Left lung (tissue), 10 donors: ENCODE measurements around the gene NTRK1. TPM values are rescaled to one million over a fixed set of nuclear protein-coding genes. Genes with fewer than 3 reads are reported as not detected.
A peak's percentile ranks its signal among the peaks of the same experiment; 100 is the strongest.

Experiments used
- ATAC-seq: fragments of 200-7000 bp; cut with Tn5 transposase; one replicate; pipeline ENCODE4 v1.9.1; 2020; ENCODE audit warnings: moderate library complexity
- DNase-seq, 4 donors: peaks; one replicate each; pipeline ENCODE4 v3.0.0-alpha.2; 2013 to 2020
- H3K27ac ChIP-seq, 2 donors: fragments of 200-600 bp; sonication (generic) in 1 of 2; one replicate each; pipeline versions ENCODE4 v1.5.0 to v1.8.0; 2020 to 2021
- H3K27me3 ChIP-seq, 2 donors: fragments of 200-600 bp; sonication (generic) in 1 of 2; one replicate each; pipeline versions ENCODE4 v1.5.0 to v1.8.0; 2020 to 2021
- H3K36me3 ChIP-seq, 2 donors: fragments of 200-600 bp; sonication (generic) in 1 of 2; one replicate each; pipeline versions ENCODE4 v1.5.0 to v1.8.0; 2020 to 2021
- H3K4me1 ChIP-seq, 2 donors: fragments of 200-600 bp; one replicate each; pipeline ENCODE4 v1.8.0; 2021
- H3K4me3 ChIP-seq, 2 donors: fragments of 200-600 bp; sonication (generic) in 1 of 2; one replicate each; pipeline versions ENCODE4 v1.5.0 to v1.8.0; 2020 to 2021; ENCODE audit warnings: mild to moderate bottlenecking in 1 of 2
- H3K9me3 ChIP-seq, 2 donors: fragments of 200-600 bp; sonication (generic) in 1 of 2; one replicate each; pipeline versions ENCODE4 v1.5.0 to v1.8.0; 2020 to 2021
- intact Hi-C, 2 donors: fragments of 100-400 bp; cut with DNase I; formaldehyde crosslinking; loops; one replicate each; pipeline versions ENCODE4 v1.11.2 to v1.14.2; 2022
- polyA plus RNA-seq, 6 donors: library from polyadenylated mRNA; unstranded; fragments of 120-200 nt; gene quantifications; one replicate each; pipeline ENCODE4 v1.2.1, GENCODE V29; 2013; ENCODE audit not compliant: insufficient read length in 6 of 6
- total RNA-seq, 2 donors: library from RNA; stranded (reverse); fragmentation: NEBNext Ultra II Directional; extraction: Animal tissue kit (Norgen Biotek cat#: 25700); gene quantifications; one replicate each; pipeline ENCODE4 v1.2.1, GENCODE V29; 2021
- TF ChIP-seq, protein P1 (sequence below), 2 donors: fragments of 200-600 bp; sonication (generic) in 1 of 2; IDR thresholded peaks; one replicate each; pipeline versions ENCODE4 v1.5.0 to v1.8.0; 2021; ENCODE audit warnings: antibody characterized with exemption in 2 of 2
- donor health status: DM: no; HTN: yes; CAD: no.
- donor health status: DM: no; HTN: no; CAD: no.

Gene NTRK1
- total and polyA plus RNA-seq, 8 donors: 0.15 to 0.97 (median 0.34) TPM; not detected in 1

DNA sequence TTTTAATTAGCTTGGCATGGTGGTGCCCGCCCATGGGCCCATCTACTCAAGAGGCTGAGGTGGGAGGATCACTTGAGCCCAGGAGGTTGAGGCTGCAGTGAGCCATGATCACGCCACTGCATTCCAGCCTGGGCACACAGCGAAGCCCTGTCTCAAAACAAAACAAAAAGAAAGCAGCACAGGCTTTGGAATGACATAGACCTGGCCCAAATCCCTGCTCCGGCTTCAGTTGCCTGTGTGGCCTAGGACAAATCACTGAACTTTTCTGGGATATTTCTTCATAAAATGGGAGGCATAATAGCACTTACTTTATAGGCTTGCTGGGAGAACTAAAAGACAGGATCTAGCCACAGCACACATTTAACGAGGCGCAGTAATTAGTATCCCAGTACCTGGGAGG lies 35.3 kb downstream of the NTRK1 start:
- Histone ChIP-seq H3K4me1 (peaks cover 8 to 67% of the 10 kb centered on the region in 2 donors), H3K27ac (peak overlapping the region; percentile 3 to 77), H3K27me3 (peaks cover 8 to 45% of the 10 kb centered on the region in 2 donors), H3K4me3 (no peak overlapping the region), H3K36me3 (no peaks in the 10 kb centered on the region), H3K9me3 (no peaks in the 10 kb centered on the region)
- intact Hi-C loops: no loop called here
- peak in 1 of 4 donors; percentile 31 for DNase-seq
- TF ChIP-seq, protein P1, sequence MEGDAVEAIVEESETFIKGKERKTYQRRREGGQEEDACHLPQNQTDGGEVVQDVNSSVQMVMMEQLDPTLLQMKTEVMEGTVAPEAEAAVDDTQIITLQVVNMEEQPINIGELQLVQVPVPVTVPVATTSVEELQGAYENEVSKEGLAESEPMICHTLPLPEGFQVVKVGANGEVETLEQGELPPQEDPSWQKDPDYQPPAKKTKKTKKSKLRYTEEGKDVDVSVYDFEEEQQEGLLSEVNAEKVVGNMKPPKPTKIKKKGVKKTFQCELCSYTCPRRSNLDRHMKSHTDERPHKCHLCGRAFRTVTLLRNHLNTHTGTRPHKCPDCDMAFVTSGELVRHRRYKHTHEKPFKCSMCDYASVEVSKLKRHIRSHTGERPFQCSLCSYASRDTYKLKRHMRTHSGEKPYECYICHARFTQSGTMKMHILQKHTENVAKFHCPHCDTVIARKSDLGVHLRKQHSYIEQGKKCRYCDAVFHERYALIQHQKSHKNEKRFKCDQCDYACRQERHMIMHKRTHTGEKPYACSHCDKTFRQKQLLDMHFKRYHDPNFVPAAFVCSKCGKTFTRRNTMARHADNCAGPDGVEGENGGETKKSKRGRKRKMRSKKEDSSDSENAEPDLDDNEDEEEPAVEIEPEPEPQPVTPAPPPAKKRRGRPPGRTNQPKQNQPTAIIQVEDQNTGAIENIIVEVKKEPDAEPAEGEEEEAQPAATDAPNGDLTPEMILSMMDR (IDR thresholded peaks at IDR 0.05): no peak
- ATAC-seq: no peak

DNA sequence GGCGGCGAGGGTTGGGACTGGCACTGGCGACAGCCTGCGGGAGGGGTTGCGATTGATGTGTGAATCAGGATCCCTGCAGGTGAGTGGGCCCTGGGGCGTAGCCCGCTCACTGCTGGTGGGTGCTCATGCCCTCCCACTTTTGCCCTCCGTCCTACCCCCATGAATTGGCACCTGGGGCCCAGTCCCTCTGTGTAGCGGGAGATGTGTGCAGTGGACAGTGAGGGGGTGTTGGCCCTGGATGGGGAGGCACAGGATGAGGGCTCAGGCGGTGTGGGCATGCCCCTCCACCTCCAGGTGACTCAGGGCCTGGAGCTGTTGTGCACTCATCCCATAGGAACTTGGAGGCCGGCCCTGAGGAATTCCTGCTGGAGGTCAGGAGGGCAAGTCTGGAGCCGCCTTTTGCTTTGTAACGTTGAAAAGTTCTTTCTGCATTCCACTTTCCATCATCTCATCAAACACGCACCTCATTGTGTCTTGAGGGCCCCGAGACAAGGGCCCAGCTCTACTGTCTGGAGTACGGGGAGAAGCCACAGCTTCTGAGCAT lies 35.9 kb downstream of the NTRK1 start:
- intact Hi-C loops: no loop called here
- TF ChIP-seq, protein P1 (IDR thresholded peaks at IDR 0.05): no peak
- peak; percentile 10 for ATAC-seq

DNA sequence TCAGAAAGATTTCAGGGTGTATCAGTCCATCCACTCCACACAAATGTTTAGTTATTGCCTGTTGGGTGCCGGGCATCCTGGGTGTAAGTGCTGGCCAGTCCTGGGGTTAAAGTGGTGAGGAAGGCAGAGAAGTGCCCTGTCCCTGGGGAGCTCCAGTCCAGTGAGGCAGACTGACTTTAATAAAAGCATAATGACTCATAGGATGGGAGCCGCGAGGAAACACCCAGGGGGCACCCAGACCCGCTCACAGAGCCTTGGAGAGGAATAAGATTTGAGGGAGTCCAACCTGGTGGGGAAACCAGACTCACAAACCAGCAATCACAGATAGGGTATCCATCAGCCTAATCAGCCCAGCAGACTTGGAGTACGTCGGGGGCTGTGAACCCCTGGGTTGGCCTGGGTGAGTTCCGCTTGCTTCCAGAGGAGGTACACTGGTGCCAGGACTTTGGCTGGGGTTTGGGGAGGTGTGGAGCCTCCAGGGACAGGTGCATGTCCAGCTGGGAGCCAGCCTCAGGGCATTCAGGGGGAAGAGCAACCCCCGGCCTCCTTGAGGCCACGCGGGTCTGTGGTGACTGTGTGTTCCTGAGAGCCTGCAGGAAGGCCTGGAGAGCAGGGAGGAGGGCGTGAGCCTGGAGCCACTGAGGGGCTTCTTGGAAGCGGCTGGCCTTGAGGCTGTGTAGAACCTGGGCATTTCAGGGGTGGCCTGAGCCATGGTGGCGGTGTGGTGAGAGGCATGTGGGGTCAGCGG lies 36.6 kb downstream of the NTRK1 start:
- peak overlapping the region; percentile 53 to 62 for H3K27ac ChIP-seq
- DNase-seq: peak in 1 of 4 donors; percentile 49
- peaks cover 8 to 32% of the 10 kb centered on the region in 2 donors for H3K27me3 ChIP-seq
- TF ChIP-seq, protein P1 (IDR thresholded peaks at IDR 0.05): no peak
- no peaks in the 10 kb centered on the region for H3K9me3 ChIP-seq
- peaks cover 8 to 64% of the 10 kb centered on the region in 2 donors for H3K4me1 ChIP-seq
- ATAC-seq: no peak
- no peak overlapping the region for H3K4me3 ChIP-seq
- no peaks in the 10 kb centered on the region for H3K36me3 ChIP-seq
- intact Hi-C loops: no loop called here

More for the DNA sequence above, 35.9 kb downstream of the NTRK1 start:
- peaks cover 8 to 71% of the 10 kb centered on the region in 2 donors for H3K4me1 ChIP-seq
- H3K9me3 ChIP-seq: no peaks in the 10 kb centered on the region
- H3K36me3 ChIP-seq: no peaks in the 10 kb centered on the region
- peak overlapping the region; percentile 3 to 62 for H3K27ac ChIP-seq
- peak in 1 of 4 donors; percentile 67 for DNase-seq
- H3K4me3 ChIP-seq: no peak overlapping the region
- peaks cover 8 to 39% of the 10 kb centered on the region in 2 donors for H3K27me3 ChIP-seq

DNA sequence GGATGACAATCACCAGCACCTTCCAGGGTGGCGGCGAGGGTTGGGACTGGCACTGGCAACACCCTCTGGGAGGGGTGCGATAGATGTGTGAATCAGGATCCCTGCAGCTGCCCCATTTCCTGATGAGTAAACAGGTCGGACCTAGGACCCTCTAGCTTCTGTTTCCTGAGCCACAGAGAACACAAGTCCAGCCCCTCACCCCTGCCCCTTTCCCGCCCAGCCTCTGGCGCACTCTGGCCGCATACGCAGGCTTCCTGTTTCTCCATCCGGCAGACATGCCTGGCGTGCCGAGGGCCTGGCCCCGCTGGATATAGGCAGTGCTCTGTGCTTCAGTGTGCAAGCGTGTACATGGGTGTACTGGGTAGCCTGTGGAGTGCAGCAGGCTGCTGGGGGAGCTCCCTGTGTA lies 37.5 kb downstream of the NTRK1 start:
- intact Hi-C loops: no loop called here
- peak overlapping the region; percentile 53 to 62 for H3K27ac ChIP-seq
- no peaks in the 10 kb centered on the region for H3K36me3 ChIP-seq
- TF ChIP-seq, protein P1 (IDR thresholded peaks at IDR 0.05): no peak
- peak; percentile 35 for ATAC-seq
- H3K4me3 ChIP-seq: no peak overlapping the region
- H3K27me3 ChIP-seq: peaks cover 5 to 23% of the 10 kb centered on the region in 2 donors
- DNase-seq: peak in 3 of 4 donors; percentile 52 to 81 (median 79)
- H3K4me1 ChIP-seq: peaks cover 5 to 56% of the 10 kb centered on the region in 2 donors
- no peaks in the 10 kb centered on the region for H3K9me3 ChIP-seq

DNA sequence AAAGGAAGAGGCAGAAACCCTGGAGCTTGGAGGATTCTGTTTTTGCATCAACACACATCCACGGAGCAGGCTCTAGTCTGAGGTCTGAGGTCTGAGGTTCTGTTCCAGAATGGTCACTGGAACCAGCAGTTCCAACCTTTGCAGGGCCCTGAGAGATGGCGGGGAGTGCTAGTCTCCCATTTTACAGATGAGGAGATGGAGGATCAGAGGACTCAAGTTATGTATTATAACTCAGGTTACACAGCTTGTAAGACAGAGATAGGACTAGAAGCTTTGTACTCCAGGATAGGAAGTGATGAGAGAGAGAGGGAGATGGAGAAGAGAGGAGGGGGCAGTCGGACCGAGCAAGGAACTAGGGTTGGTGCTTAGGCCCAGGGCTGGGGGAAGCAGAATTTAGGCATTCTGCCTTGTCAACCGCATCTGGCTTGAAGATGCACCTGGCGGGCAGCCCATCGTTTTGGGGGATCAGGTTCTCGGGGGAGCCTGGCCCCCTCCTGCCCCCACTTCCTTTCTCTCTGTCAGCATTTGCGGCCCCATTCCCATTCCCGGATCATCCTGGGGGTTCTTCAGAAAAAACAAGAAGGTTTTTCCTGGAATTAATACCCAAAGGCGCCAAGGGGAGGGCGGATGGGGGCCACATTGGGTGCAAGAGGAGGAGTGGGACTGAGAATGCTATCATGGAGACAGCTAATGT lies 38.5 kb downstream of the NTRK1 start:
- DNase-seq (peak in 1 of 4 donors; percentile 45), ATAC-seq (no peak)
- intact Hi-C loops: no loop called here
- peaks cover 4 to 47% of the 10 kb centered on the region in 2 donors for H3K4me1 ChIP-seq
- peaks cover 0 to 14% of the 10 kb centered on the region in 2 donors for H3K27me3 ChIP-seq
- peak overlapping the region in 1 of 2 donors; percentile 62 for H3K27ac ChIP-seq
- TF ChIP-seq, protein P1 (IDR thresholded peaks at IDR 0.05): no peak
- H3K36me3 ChIP-seq: no peaks in the 10 kb centered on the region
- H3K9me3 ChIP-seq: no peaks in the 10 kb centered on the region
- H3K4me3 ChIP-seq: no peak overlapping the region
